HG02973 (cell line): ENCODE measurements around the gene ASS1.

ENCODE experiments used
- ATAC-seq: cut with Tn5 transposase; IDR thresholded peaks from one replicate; pipeline ENCODE4 v1.9.1; 2021; ENCODE audit warnings: moderate library complexity; ENCODE audit not compliant: unreplicated experiment

The ASS1 gene

GRCh38 chr9:130493021-130493420 lies 48.3 kb downstream of the ASS1 start:
- ATAC-seq = no peak

GRCh38 chr9:130493476-130493875 lies 48.7 kb downstream of the ASS1 start:
- ATAC-seq = no peak

DNA sequence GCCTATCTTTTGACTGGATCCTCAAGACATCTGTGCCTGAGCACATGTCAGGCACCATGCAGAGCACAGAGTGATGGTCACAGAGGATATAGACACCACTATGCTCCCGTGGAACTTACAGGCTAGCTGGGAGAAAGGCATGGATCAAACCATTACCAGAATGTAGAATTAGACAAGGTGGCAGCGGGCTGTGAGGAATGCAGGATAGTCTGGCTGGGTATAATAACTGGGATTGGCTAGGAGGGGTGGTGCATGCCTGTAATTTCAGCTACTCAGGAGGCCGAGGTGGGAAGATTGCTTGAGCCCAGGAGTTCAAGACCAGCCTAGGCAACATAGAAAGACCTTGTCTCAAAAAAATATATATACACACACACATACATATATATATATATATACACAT lies 50.3 kb downstream of the ASS1 start:
- no peak for ATAC-seq

GRCh38 chr9:130497139-130497538 lies 52.4 kb downstream of the ASS1 start:
- ATAC-seq = no peak

GRCh38 chr9:130498298-130498917 lies 53.6 kb downstream of the ASS1 start:
- no peak for ATAC-seq

DNA sequence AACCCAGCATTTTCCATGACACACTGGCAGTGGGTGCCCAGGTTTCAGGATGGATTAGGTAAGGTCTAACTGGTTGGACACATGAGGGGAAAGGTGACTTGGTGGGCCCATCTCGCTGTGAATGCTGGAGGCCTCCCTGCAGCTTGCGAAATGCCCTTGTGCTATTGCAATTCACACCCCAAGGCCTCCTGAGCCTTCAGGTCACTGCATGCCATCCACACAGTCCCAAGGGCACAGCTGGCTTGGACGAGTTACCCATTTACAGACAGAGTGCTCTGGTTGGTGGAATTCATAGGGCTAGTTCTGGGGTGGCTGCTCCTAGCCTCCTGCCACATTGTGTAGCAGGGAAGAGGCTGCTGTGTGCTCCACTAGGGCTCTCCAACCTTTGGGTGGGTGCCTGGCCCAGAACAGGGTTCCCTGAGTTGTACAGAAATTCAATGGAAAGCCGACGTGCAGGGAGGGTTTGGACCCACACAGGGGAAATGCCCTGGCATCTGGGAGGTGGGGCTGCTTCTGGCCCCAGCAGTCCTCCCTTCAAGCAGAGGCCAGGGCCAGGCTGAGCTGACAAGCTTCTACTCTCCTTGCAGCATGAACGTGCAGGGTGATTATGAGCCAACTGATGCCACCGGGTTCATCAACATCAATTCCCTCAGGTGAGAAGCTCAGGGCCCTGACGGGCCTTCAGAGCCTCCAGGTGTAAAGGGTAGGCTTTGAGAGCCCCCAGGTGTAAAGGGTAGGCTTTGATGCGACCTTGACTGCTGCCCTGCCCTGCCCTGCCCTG lies 54.3 kb downstream of the ASS1 start:
- ATAC-seq = no peak

DNA sequence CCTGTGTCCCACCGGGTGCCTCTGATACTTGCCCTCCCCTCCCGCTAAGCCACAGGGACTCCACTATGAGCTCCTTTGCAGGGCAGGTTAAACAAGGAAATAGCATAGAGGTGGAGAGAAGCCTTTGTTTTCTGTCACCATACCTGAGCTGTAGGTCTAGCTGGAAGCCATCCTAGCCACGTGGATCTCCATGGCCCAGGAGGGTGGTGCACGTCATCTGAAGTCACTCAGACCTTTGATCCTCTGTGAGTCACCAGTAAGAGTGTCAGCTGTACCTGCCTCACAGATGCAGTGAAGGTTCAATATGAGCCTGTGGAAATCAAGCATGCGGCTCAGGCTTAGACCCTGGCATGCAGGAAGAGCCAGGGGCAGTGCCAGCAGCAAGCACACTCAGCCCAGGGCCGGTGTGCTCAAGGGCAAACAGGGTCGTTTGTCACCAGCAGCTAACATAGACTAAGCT lies 55.1 kb downstream of the ASS1 start:
- ATAC-seq = no peak

- no peak for ATAC-seq
These were observed 55.8 kb downstream of the ASS1 start for GRCh38 chr9:130500340-130501180.

DNA sequence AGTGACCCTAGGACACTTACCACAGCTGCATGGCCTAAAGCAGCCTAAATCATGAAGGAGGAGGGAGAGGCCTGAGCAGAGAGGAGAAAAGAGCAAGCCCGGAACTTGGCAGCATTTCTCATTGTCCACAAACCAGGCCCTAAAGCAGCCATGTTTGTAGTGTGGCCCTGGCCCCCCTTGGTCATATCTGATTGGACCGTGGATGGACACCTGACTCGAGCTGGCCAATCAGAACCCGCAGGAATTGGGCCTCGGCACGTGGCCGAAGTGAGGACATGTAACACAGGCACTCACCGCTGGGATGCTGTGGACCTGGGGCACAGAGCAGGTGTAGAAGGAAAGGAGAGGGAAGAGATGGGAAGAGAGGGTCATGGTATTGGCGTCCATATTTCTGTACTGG lies 56.9 kb downstream of the ASS1 start:
- ATAC-seq = no peak

DNA sequence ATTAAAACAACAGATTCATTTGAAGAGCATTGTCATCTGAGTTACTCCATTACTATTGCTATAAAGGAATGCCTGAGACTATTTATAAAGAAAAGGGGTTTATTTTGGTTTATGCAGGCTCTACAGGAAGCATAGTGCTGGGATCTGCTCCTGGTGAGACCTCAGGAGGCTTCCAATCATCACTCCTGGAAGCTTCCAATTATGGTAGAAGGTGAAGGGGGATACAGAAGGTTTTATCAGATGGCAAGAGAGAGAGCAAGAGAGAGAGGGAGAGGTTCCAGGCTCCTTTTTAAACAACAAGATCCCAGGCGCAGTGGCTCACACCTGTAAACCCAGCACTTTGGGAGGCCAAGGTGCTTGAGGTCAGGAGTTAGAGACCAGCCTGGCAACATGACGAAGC lies 63.5 kb downstream of the ASS1 start:
- no peak for ATAC-seq

GRCh38 chr9:130512199-130512598 lies 67.4 kb downstream of the ASS1 start:
- ATAC-seq = no peak

- no peak for ATAC-seq
These were observed 68.3 kb downstream of the ASS1 start for GRCh38 chr9:130513078-130513477.

- ATAC-seq = no peak
These were observed 73.5 kb downstream of the ASS1 start for GRCh38 chr9:130518233-130518632.

GRCh38 chr9:130518943-130519799 lies 74.4 kb downstream of the ASS1 start:
- ATAC-seq = no peak

DNA sequence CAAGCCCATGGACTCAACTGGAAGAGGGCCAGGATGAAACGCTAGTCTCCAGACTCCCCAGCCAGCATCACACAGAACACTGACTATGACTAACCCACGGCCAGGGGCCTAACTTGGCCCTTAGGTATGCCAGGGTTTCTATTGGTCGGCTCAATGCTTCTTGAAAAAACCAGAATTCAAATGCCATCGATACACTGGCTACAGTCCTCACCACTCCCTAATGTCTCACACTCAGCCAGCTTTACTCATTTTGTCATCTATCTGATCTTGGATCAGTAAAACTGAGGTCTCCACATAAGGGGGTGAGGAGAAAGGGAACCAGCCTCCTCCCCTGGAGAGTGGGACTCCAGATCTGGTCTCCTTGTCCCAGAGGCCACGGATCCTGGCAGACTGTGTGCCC lies 75.2 kb downstream of the ASS1 start:
- no peak for ATAC-seq

- no peak for ATAC-seq
These were observed 77.0 kb downstream of the ASS1 start for GRCh38 chr9:130521715-130522114.

DNA sequence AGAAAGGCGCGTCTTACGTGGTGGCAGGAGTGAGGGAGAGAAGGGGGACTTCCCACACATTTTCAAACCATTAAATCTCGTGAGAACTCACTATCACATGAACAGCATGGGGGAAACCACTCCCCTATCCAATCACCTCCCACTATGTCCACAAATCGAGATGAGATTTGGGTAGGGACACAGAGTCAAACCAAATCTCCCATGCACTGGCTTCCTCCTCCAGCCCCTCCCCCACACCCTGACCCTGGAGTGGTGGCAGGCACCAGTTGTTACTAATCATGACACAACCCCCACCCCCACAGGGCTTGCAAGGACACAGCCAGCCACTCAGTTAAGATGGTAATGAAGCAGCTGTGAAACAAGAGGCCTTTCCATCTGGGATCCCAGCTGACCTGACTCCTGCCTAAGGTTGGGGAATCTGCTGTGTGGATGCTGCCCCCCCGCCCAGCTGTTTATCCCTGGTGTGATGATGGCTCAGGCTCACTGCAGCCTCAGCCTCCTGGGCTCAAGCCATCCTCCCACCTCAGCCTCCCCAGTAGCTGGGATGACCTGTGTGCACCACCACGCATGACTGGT lies 77.6 kb downstream of the ASS1 start:
- ATAC-seq = no peak

GRCh38 chr9:130523921-130524320 lies 79.2 kb downstream of the ASS1 start:
- no peak for ATAC-seq

DNA sequence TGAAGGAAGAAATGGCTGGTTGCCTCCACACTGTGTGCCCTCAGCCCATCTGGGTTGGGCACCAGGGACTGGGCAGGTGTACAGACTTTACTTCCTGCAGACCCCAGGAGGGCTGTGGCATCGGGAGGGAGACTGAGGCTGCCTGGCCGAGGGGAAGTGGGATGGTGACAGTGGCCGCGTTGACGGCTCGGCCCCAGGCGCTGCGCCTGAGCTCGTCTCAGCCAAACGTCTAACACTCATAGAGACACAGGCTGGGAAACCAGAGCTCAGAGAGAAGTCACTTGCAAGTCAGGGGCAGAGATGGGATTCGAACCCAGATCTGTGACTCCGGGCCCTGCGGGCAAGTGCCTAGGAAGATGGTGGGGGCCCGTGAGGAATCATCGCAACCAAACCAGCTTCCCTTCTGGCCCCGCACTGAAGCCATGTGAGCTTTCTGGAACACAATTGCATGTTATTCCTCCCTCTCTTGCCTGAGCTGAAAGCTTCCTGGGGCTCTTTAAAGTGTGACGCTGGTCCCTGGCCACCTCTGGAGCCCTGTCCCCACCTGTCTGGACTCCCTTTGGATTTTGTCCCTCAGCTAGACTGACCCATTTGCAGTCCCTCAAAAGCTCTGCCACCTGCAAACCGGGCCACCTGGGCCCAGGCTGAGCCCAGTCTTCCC lies 81.6 kb downstream of the ASS1 start:
- no peak for ATAC-seq
